Caco-2 (cell line): ENCODE results near the gene LRRFIP1. TPM values are rescaled to one million over a fixed set of nuclear protein-coding genes. Genes with fewer than 3 reads are reported as not detected.

Experiments
- BruUV-seq: library from RNA; stranded (reverse); fragments of 400-500 nt; replicated peaks from 2 replicates; lab custom pipeline; 2021; lab: Mats Ljungman, UMichigan
- CTCF ChIA-PET: fragments of 300-600 bp; sonication (Branson Sonifier 250); formaldehyde crosslinking; loops from one replicate; lab custom pipeline; 2022; ENCODE audit warnings: antibody characterized with exemption; lab: Charles Lee
- POLR2A ChIA-PET: fragments of 300-600 bp; sonication (Branson Sonifier 250); formaldehyde crosslinking; loops from one replicate; lab custom pipeline; 2022; ENCODE audit warnings: antibody characterized with exemption; lab: Charles Lee
- DNase-seq, 2 experiments: peaks; one replicate each; pipeline versions ENCODE4 v3.0.0 to v3.0.0-alpha.2; 2020 to 2022
- H3K27me3 ChIP-seq: replicated peaks from 2 replicates; pipeline ENCODE4 v1.6.0; 2011; ENCODE audit warnings: low read length; ENCODE audit not compliant: control insufficient read depth, insufficient read depth
- H3K36me3 ChIP-seq: 2 replicates; pipeline ENCODE4 v1.5.1; 2011; ENCODE audit warnings: low read length; ENCODE audit not compliant: control insufficient read depth, insufficient read depth
- H3K4me1 ChIP-seq: fragments of 250-450 bp; sonication (Bioruptor Pico); 2 replicates; pipeline ENCODE4 v1.5.1; 2020; ENCODE audit warnings: mild to moderate bottlenecking
- H3K4me3 ChIP-seq: 2 replicates; pipeline ENCODE4 v1.5.1; 2011; ENCODE audit warnings: low read depth, mild to moderate bottlenecking, control low read depth, low read length
- H3K9me3 ChIP-seq: fragments of 250-450 bp; sonication (Bioruptor Pico); 2 replicates; pipeline ENCODE4 v1.5.1; 2020; ENCODE audit warnings: mild to moderate bottlenecking, moderate library complexity
- H3K27ac Mint-ChIP-seq: one replicate; pipeline ENCODE4 v1.8.0; 2022; ENCODE audit warnings: mixed read lengths; ENCODE audit not compliant: unreplicated experiment
- H3K27me3 Mint-ChIP-seq: one replicate; pipeline ENCODE4 v1.8.0; 2022; ENCODE audit warnings: mixed read lengths; ENCODE audit not compliant: insufficient read depth, unreplicated experiment
- H3K36me3 Mint-ChIP-seq: one replicate; pipeline ENCODE4 v1.8.0; 2022; ENCODE audit warnings: mild to moderate bottlenecking, mixed read lengths; ENCODE audit not compliant: insufficient read depth, unreplicated experiment
- H3K4me1 Mint-ChIP-seq: one replicate; pipeline ENCODE4 v1.8.0; 2022; ENCODE audit warnings: low read depth, mixed read lengths; ENCODE audit not compliant: unreplicated experiment
- H3K4me3 Mint-ChIP-seq: one replicate; pipeline ENCODE4 v1.8.0; 2022; ENCODE audit warnings: mild to moderate bottlenecking, moderate library complexity, mixed read lengths; ENCODE audit not compliant: unreplicated experiment
- H3K9me3 Mint-ChIP-seq: one replicate; pipeline ENCODE4 v1.8.0; 2022; ENCODE audit warnings: mixed read lengths; ENCODE audit not compliant: unreplicated experiment
- intact Hi-C: fragments of 100-400 bp; cut with micrococcal nuclease; formaldehyde crosslinking; loops from one replicate; pipeline ENCODE4 v1.10.0; 2022; ENCODE audit not compliant: unreplicated experiment
- total RNA-seq: library from RNA; stranded (reverse); gene quantifications from 2 replicates; pipeline ENCODE4 v1.2.3, GENCODE V29; 2022
- TF ChIP-seq, protein P1 (sequence below), 2 experiments: fragments of 200-600 bp in 1 of 2; IDR thresholded peaks; 1 replicate in 1 of 2; 2 replicates in 1 of 2; pipeline versions ENCODE4 v1.5.1 to v1.8.0; 2011 to 2022; ENCODE audit warnings: antibody characterized with exemption in 1 of 2, control low read depth in 1 of 2, inconsistent platforms in 1 of 2, low read depth in 1 of 2, low read length in 1 of 2, mild to moderate bottlenecking in 1 of 2, moderate library complexity in 1 of 2; ENCODE audit not compliant: insufficient read depth in 1 of 2, severe bottlenecking in 1 of 2, unreplicated experiment in 1 of 2

The LRRFIP1 gene
- total RNA-seq, 1 experiment from 2014 or later = 37.1 TPM

DNA sequence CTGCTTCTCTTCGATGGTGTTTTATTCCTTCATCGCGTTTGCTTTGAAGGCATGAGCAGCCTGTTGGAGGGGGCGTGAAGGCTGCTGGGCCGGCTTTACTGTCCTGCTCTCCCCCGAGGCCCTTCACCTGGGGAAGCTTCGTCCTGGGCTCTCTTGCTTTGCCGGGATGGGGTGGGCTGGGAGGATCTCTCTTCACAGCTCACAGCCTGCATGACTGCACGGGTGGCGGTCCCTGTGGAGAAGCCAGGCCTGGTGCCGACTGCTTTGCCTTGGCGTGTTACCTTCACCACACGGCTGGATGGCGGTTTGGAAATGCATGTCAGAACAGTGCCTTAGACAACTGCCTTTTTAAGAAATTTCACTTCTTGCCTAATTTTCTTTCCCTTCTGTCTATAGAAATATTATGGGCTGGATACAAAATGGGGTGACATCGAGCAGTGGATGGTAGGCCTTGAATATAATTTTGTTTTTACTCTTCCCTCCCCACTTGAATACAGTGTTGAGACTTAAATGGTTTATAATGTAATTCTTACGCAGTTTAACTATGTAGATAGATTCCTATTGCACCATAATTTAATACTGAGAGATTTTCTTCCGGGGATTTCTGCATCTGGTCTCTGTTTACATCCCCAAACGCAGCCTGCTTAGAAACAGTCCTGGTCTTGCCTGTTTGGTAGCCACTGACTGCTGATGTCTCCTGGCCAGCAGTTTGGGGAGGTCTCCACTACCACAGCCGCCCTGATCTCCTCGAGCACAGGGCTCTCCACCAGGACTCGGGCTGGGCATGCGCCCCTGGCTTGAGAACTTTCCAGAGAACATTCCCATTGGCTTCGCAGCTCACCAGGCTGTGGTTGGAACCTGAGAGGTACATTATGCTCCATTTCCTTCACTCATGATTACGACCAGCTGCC lies 90.2 kb downstream of the LRRFIP1 start:
- H3K27ac Mint-ChIP-seq = peak overlapping the region; percentile 46
- DNase-seq = no peak
- Histone ChIP-seq H3K27me3 (no peaks in the 10 kb centered on the region), H3K9me3 (no peaks in the 10 kb centered on the region), H3K4me3 (no peak overlapping the region), H3K4me1 (peaks cover 23% of the 10 kb centered on the region; the same call in 1 of the 2 replicates), H3K36me3 (no peaks in the 10 kb centered on the region)
- H3K27me3 Mint-ChIP-seq = no peaks in the 10 kb centered on the region
- H3K9me3 Mint-ChIP-seq = no peaks in the 10 kb centered on the region
- POLR2A ChIA-PET = no interaction called here
- intact Hi-C loops = no loop called here
- peaks cover 19% of the 10 kb centered on the region for H3K4me1 Mint-ChIP-seq
- TF ChIP-seq, protein P1, sequence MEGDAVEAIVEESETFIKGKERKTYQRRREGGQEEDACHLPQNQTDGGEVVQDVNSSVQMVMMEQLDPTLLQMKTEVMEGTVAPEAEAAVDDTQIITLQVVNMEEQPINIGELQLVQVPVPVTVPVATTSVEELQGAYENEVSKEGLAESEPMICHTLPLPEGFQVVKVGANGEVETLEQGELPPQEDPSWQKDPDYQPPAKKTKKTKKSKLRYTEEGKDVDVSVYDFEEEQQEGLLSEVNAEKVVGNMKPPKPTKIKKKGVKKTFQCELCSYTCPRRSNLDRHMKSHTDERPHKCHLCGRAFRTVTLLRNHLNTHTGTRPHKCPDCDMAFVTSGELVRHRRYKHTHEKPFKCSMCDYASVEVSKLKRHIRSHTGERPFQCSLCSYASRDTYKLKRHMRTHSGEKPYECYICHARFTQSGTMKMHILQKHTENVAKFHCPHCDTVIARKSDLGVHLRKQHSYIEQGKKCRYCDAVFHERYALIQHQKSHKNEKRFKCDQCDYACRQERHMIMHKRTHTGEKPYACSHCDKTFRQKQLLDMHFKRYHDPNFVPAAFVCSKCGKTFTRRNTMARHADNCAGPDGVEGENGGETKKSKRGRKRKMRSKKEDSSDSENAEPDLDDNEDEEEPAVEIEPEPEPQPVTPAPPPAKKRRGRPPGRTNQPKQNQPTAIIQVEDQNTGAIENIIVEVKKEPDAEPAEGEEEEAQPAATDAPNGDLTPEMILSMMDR (IDR thresholded peaks at IDR 0.05; ENCODE audit: insufficient read depth in 1 of 2, low read depth in 1 of 2, low read length in 1 of 2, severe bottlenecking in 1 of 2, unreplicated experiment in 1 of 2) = no peak
- no peak overlapping the region for H3K4me3 Mint-ChIP-seq
- peaks cover 15% of the 10 kb centered on the region for H3K36me3 Mint-ChIP-seq
- CTCF ChIA-PET = no interaction called here
- BruUV-seq = no TSS peak

DNA sequence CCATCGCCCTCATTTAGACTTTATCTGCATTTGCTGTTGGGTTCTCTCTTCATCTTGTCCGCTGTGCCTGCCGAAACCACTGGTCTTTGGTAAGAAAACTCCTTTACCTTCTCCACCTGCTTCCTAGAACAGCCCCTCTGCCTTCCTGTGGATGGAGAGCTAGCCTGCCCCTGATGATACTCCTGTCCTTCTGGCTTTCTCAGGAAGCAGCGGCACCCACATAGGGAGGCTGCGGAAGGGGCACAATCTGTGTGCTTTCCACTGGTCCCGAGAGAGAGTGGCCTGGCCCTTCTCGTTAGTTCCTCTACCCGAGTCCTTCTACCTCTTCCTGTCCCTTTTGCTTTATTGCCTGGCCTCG lies 90.9 kb downstream of the LRRFIP1 start:
- intact Hi-C loops = no loop called here
- H3K9me3 ChIP-seq = no peaks in the 10 kb centered on the region
- no peaks in the 10 kb centered on the region for H3K27me3 ChIP-seq
- DNase-seq = no peak
- no peak overlapping the region for H3K4me3 ChIP-seq
- TF ChIP-seq, protein P1 (IDR thresholded peaks at IDR 0.05; ENCODE audit: insufficient read depth in 1 of 2, low read depth in 1 of 2, low read length in 1 of 2, severe bottlenecking in 1 of 2, unreplicated experiment in 1 of 2) = no peak
- H3K27me3 Mint-ChIP-seq = no peaks in the 10 kb centered on the region
- H3K4me1 ChIP-seq = peaks cover 29% of the 10 kb centered on the region; the same call in 1 of the 2 replicates
- no peaks in the 10 kb centered on the region for H3K9me3 Mint-ChIP-seq
- ChIA-PET POLR2A (no interaction called here), CTCF (no interaction called here)
- peaks cover 14% of the 10 kb centered on the region for H3K36me3 Mint-ChIP-seq
- H3K4me3 Mint-ChIP-seq = no peak overlapping the region
- peaks cover 19% of the 10 kb centered on the region for H3K4me1 Mint-ChIP-seq
- H3K36me3 ChIP-seq = no peaks in the 10 kb centered on the region
- peak overlapping the region; percentile 46 for H3K27ac Mint-ChIP-seq
- BruUV-seq = no TSS peak

DNA sequence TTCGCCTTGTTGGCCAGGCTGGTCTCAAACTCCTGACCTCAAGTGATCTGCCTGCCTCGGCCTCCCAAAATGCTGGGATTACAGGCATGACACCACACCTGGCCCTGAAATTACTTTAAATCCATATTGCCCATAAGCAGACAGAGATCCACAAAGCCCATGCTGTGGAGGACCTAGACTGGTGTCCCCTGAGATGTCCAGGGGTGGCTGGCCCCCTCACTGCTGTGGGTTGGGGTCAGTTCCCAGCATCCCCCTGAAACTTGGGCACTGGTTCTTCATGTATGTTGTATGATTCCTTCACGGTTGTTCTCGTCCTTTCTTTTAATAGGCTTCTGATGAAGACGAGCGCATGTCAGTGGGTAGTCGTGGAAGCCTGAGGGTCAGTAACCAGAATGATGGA lies 93.1 kb downstream of the LRRFIP1 start:
- ChIA-PET CTCF (no interaction called here), POLR2A (no interaction called here)
- H3K4me1 ChIP-seq = peaks cover 33% of the 10 kb centered on the region
- H3K9me3 ChIP-seq = no peaks in the 10 kb centered on the region
- no peaks in the 10 kb centered on the region for H3K27me3 Mint-ChIP-seq
- H3K4me1 Mint-ChIP-seq = peaks cover 19% of the 10 kb centered on the region
- peaks cover 14% of the 10 kb centered on the region for H3K36me3 Mint-ChIP-seq
- intact Hi-C loops = no loop called here
- BruUV-seq = no TSS peak
- H3K4me3 Mint-ChIP-seq = no peak overlapping the region
- TF ChIP-seq, protein P1 (IDR thresholded peaks at IDR 0.05; ENCODE audit: insufficient read depth in 1 of 2, low read depth in 1 of 2, low read length in 1 of 2, severe bottlenecking in 1 of 2, unreplicated experiment in 1 of 2) = no peak
- DNase-seq = no peak
- no peak overlapping the region for H3K4me3 ChIP-seq
- H3K9me3 Mint-ChIP-seq = no peaks in the 10 kb centered on the region
- H3K36me3 ChIP-seq = no peaks in the 10 kb centered on the region; the same call in 1 of the 2 replicates
- no peak overlapping the region for H3K27ac Mint-ChIP-seq
- no peaks in the 10 kb centered on the region for H3K27me3 ChIP-seq
